Lung (tissue), 12 donors: ENCODE measurements around the gene C1QTNF6. TPM values are rescaled to one million over a fixed set of nuclear protein-coding genes. Genes with fewer than 3 reads are reported as not detected.

Experiments used
- ATAC-seq: fragments of 200-7000 bp; cut with Tn5 transposase; one replicate; pipeline ENCODE4 v1.9.1; 2020; ENCODE audit warnings: moderate number of reproducible peaks; ENCODE audit not compliant: insufficient read depth, low FRiP score
- DNase-seq, 3 donors: peaks; one replicate each; pipeline ENCODE4 v3.0.0-alpha.2; 2013 to 2017
- H3K27ac ChIP-seq, 2 donors: one replicate each; pipeline ENCODE4 v1.5.1; 2013; ENCODE audit warnings: mild to moderate bottlenecking in 2 of 2, moderate library complexity in 2 of 2, control low read depth in 1 of 2, inconsistent platforms in 1 of 2, low read depth in 1 of 2, low read length in 1 of 2
- H3K27me3 ChIP-seq, 3 donors: one replicate each; pipeline ENCODE4 v1.5.1; 2013; ENCODE audit warnings: low read length in 2 of 3; ENCODE audit not compliant: control insufficient read depth in 3 of 3, insufficient read depth in 3 of 3
- H3K36me3 ChIP-seq, 4 donors: one replicate each; pipeline ENCODE4 v1.5.1; 2013; ENCODE audit warnings: low read length in 4 of 4, mild to moderate bottlenecking in 1 of 4, moderate library complexity in 1 of 4; ENCODE audit not compliant: control insufficient read depth in 4 of 4, insufficient read depth in 4 of 4
- H3K4me1 ChIP-seq, 5 donors: one replicate each; pipeline ENCODE4 v1.5.1; 2013; ENCODE audit warnings: low read length in 5 of 5, mild to moderate bottlenecking in 2 of 5, moderate library complexity in 1 of 5; ENCODE audit not compliant: control insufficient read depth in 5 of 5, insufficient read depth in 5 of 5
- H3K4me3 ChIP-seq: one replicate; pipeline ENCODE4 v1.5.1; 2013; ENCODE audit warnings: mild to moderate bottlenecking, control low read depth, moderate library complexity
- H3K9ac ChIP-seq, 2 donors: one replicate each; pipeline ENCODE4 v1.5.1; 2013; ENCODE audit warnings: low read length in 2 of 2, control low read depth in 1 of 2; ENCODE audit not compliant: insufficient read depth in 1 of 2
- H3K9me3 ChIP-seq, 4 donors: one replicate each; pipeline ENCODE4 v1.5.1; 2013; ENCODE audit warnings: low read length in 3 of 4, mild to moderate bottlenecking in 1 of 4, moderate library complexity in 1 of 4; ENCODE audit not compliant: control insufficient read depth in 4 of 4, insufficient read depth in 3 of 4
- CTCF ChIP-seq: IDR thresholded peaks from 2 replicates; pipeline ENCODE4 v1.5.1; 2012; ENCODE audit warnings: mild to moderate bottlenecking; ENCODE audit errors: control extremely low read depth, extremely low read depth
- WGBS, 2 donors: extraction: QIAGEN DNeasy Blood & Tissue Kit; methylation state at CpG; one replicate each; pipeline ENCODE4 v1.1.7; 2013; 5-methylcytosine and 5-hydroxymethylcytosine counted together
- polyA plus RNA-seq, 2 donors: library from polyadenylated mRNA; stranded (reverse); fragments of 200-250 nt; gene quantifications; one replicate each; pipeline ENCODE4 v1.2.1, GENCODE V29; 2013
- total RNA-seq, 2 donors: library from RNA; depleted of rRNA in 1 of 2; stranded (reverse); fragments of >200 nt in 1 of 2; gene quantifications; one replicate each; pipeline ENCODE4 v1.2.1, GENCODE V29; 2014 to 2021
- donor health status: control.
- donor health status: control.
- donor health status: Bipolar disorder and iron deficiency.
- donor health status: healthy.
- donor health status: DM: yes; HTN: yes; CAD: no.

The C1QTNF6 gene
- total and polyA plus RNA-seq, 4 donors = 3.8 to 14.0 (median 4.3) TPM

- H3K9me3 ChIP-seq = no peaks in the 10 kb centered on the region
- peak overlapping the region in 1 of 2 donors; percentile 71 for H3K27ac ChIP-seq
- 86 to 88% methylated on average over 10 of the region's 10 CpGs for WGBS, 2 donors
- H3K9ac ChIP-seq = no peak overlapping the region
- no peak overlapping the region for H3K4me3 ChIP-seq
- TF ChIP-seq CTCF = no peak
- peaks cover 0 to 3% (median 0%) of the 10 kb centered on the region in 3 donors for H3K27me3 ChIP-seq
- no peaks in the 10 kb centered on the region for H3K36me3 ChIP-seq
- DNase-seq (no peak), ATAC-seq (no peak)
- peaks cover 0 to 42% (median 19%) of the 10 kb centered on the region in 5 donors for H3K4me1 ChIP-seq
These were observed 8.9 kb downstream of the C1QTNF6 start for GRCh38 chr22:37179126-37179470.

- H3K4me3 ChIP-seq = no peak overlapping the region
- no peaks in the 10 kb centered on the region for H3K36me3 ChIP-seq
- H3K27ac ChIP-seq = peak overlapping the region in 1 of 2 donors; percentile 71
- ATAC-seq = no peak
- no peaks in the 10 kb centered on the region for H3K9me3 ChIP-seq
- H3K27me3 ChIP-seq = peaks cover 0 to 3% (median 0%) of the 10 kb centered on the region in 3 donors
- peaks cover 0 to 42% (median 19%) of the 10 kb centered on the region in 5 donors for H3K4me1 ChIP-seq
- TF ChIP-seq CTCF = no peak
- 40 to 56% methylated on average over 17 of the region's 17 CpGs for WGBS, 2 donors
- peak overlapping the region in 1 of 2 donors; percentile 59 for H3K9ac ChIP-seq
- peak; percentile 52 to 78 (median 55) for DNase-seq
These were observed 9.5 kb downstream of the C1QTNF6 start for GRCh38 chr22:37178350-37179125.

GRCh38 chr22:37177755-37178154 is 10.3 kb downstream of the C1QTNF6 start:
- H3K9me3 ChIP-seq = no peaks in the 10 kb centered on the region
- H3K27ac ChIP-seq = no peak overlapping the region
- DNase-seq = no peak
- no peak for TF ChIP-seq CTCF
- 94 to 96% methylated on average over 3 of the region's 3 CpGs for WGBS, 2 donors
- no peak for ATAC-seq
- H3K4me3 ChIP-seq = no peak overlapping the region
- no peak overlapping the region for H3K9ac ChIP-seq
- peaks cover 0 to 3% (median under 1%) of the 10 kb centered on the region in 3 donors for H3K27me3 ChIP-seq
- H3K4me1 ChIP-seq = peaks cover 0 to 42% (median 19%) of the 10 kb centered on the region in 5 donors
- H3K36me3 ChIP-seq = no peaks in the 10 kb centered on the region
